BLaER1 treated with 17β-estradiol and CSF1 and Interleukin-3, amounts not matched to agents 10 nM and 100 nM (cell line): ENCODE data around the gene ICE1.
"Not testable (repeated sequence)": the region's sequence is repeated elsewhere in the genome, so short reads cannot be mapped to it uniquely, and the experiment has no call there.

ENCODE experiments used
- H3K27ac ChIP-seq, 11 experiments: shearing (Covaris generic); formaldehyde crosslinking; 2 replicates each; pipeline ENCODE4 v1.8.1; 2022
- H3K27me3 ChIP-seq, 11 experiments: shearing (Covaris generic); formaldehyde crosslinking; 2 replicates each; pipeline ENCODE4 v1.8.1; 2022
- H3K36me3 ChIP-seq, 11 experiments: shearing (Covaris generic); formaldehyde crosslinking; 2 replicates each; pipeline ENCODE4 v1.8.1; 2022
- H3K4me1 ChIP-seq, 10 experiments: shearing (Covaris generic); formaldehyde crosslinking; 2 replicates each; pipeline ENCODE4 v1.8.1; 2022
- H3K4me2 ChIP-seq, 11 experiments: shearing (Covaris generic); formaldehyde crosslinking; 2 replicates each; pipeline ENCODE4 v1.8.1; 2022
- H3K4me3 ChIP-seq, 10 experiments: shearing (Covaris generic); formaldehyde crosslinking; 2 replicates each; pipeline ENCODE4 v1.8.1; 2022
- H3K9ac ChIP-seq, 11 experiments: shearing (Covaris generic); formaldehyde crosslinking; 2 replicates each; pipeline ENCODE4 v1.8.1; 2022
- H3K9me3 ChIP-seq, 11 experiments: shearing (Covaris generic); formaldehyde crosslinking; replicated peaks in 1 of 11; 2 replicates each; pipeline ENCODE4 v1.8.1; 2022
- H4K20me1 ChIP-seq, 11 experiments: shearing (Covaris generic); formaldehyde crosslinking; 2 replicates each; pipeline ENCODE4 v1.8.1; 2022
- Cebpa-rat ChIP-seq, 11 experiments: shearing (Covaris generic); IDR thresholded peaks; 2 replicates each; pipeline ENCODE4 v1.8.1; 2022

The ICE1 gene

DNA sequence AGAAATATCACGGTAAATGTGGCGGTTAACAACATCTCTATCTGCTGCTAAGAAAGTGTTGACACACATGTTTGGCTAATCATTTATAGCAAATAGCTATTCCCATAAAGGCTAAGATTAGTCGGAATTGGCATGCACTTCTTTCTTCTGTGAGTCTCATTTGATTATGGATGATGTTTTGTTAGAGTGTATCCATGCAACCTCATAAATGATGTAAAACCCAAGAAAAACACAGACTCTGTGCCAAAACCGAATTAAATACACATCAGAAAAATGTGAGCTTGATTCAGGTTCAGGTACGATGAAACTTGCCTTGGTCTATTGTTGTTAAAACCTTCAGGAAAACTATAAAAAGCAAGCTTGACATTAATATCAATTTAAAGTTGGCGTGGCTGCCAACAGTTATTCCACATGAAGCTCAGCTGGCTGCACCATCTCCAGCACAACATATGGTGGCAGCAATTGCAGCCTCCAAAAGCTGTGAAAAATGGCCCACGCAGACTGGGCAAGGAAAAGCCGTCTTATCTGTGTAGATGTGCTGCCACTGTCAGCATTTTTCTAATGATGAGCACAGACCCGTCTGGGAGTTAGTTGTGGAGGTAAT is 41.1 kb upstream of the ICE1 start:
- Histone ChIP-seq H4K20me1 (no peaks in the 10 kb centered on the region), H3K27ac (no peak overlapping the region), H3K4me3 (no peak overlapping the region), H3K9ac (no peak overlapping the region), H3K36me3 (no peaks in the 10 kb centered on the region), H3K4me2 (no peak overlapping the region), H3K4me1 (no peaks in the 10 kb centered on the region), H3K9me3 (peaks cover 0 to 16% (median 9%) of the 10 kb centered on the region in 11 experiments; a peak in 7 of 22 replicates), H3K27me3 (no peaks in the 10 kb centered on the region)
- no peak for TF ChIP-seq Cebpa-rat (IDR thresholded peaks at IDR 0.05)

- no peak for TF ChIP-seq Cebpa-rat (IDR thresholded peaks at IDR 0.05)
- H3K4me1 ChIP-seq, result no peaks in the 10 kb centered on the region
- H3K36me3 ChIP-seq, result no peaks in the 10 kb centered on the region
- H3K4me3 ChIP-seq, result no peak overlapping the region
- H3K9me3 ChIP-seq, result peaks cover 0 to 8% (median 0%) of the 10 kb centered on the region in 11 experiments; a peak in 3 of 22 replicates
- H3K9ac ChIP-seq, result no peak overlapping the region
- H3K4me2 ChIP-seq, result no peak overlapping the region
- no peaks in the 10 kb centered on the region for H3K27me3 ChIP-seq
- H3K27ac ChIP-seq, result no peak overlapping the region
- no peaks in the 10 kb centered on the region for H4K20me1 ChIP-seq
Measured at GRCh38 chr5:5383461-5383860, 39.0 kb upstream of the ICE1 start.

DNA sequence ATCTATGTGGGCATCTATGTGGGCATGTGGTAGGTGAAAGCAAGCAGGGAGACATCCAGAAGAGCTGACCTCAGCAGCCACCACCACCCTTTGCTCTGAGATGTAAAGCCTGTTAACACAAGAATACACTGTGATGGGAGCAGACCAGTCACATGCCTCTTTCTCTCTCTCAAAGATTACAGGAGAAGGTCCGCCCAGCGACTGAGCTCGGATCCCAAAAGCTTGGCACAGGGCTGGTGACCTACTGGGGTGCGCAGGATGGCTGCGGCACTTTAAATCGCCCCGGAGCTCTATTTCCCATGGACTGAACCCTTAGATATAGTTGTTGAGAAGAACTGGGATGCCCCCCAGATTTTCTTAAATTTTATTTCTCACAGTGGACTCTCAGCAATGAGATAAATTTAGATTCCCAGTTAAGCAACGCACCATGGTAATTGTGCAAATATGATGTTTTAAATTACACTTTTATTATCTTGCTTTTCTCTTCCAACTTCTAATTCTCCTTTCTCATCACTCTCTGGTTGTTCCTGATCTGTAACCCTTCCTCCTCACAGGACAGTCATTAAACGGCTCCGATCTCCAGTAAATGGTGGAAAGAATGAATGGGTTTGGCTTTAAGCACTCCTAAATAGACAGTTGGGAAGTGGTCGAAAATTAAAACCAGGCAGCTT is 37.7 kb upstream of the ICE1 start:
- H3K27ac ChIP-seq, result no peak overlapping the region
- no peak overlapping the region for H3K4me3 ChIP-seq
- H3K4me1 ChIP-seq, result no peaks in the 10 kb centered on the region
- no peaks in the 10 kb centered on the region for H4K20me1 ChIP-seq
- TF ChIP-seq Cebpa-rat (IDR thresholded peaks at IDR 0.05), result no peak
- no peak overlapping the region for H3K9ac ChIP-seq
- H3K36me3 ChIP-seq, result no peaks in the 10 kb centered on the region
- no peak overlapping the region for H3K4me2 ChIP-seq
- peaks cover 0 to 6% (median 0%) of the 10 kb centered on the region in 11 experiments; a peak in 2 of 22 replicates for H3K9me3 ChIP-seq
- no peaks in the 10 kb centered on the region for H3K27me3 ChIP-seq

DNA sequence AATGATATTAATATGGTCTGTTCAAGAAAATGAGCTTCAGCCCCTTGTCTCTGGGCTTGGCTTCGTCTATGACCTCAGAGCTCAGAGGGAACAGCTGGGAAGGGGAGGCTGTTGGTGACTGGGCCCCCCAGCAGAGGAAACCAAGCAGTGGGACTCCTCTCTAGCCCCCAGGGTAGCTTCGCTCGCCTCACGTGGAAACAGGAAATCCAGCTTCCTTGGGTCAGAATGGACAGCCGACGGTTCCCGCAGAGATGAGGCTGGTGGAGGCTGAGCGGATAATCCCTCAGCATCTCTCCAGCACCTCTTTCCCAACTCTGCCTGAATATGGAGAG is 37.2 kb upstream of the ICE1 start:
- H3K4me2 ChIP-seq, result no peak overlapping the region
- H3K4me1 ChIP-seq, result no peaks in the 10 kb centered on the region
- no peak overlapping the region for H3K27ac ChIP-seq
- H3K36me3 ChIP-seq, result no peaks in the 10 kb centered on the region
- no peaks in the 10 kb centered on the region for H4K20me1 ChIP-seq
- H3K9me3 ChIP-seq, result peaks cover 0 to 6% (median 0%) of the 10 kb centered on the region in 11 experiments; a peak in 2 of 22 replicates
- H3K9ac ChIP-seq, result no peak overlapping the region
- H3K4me3 ChIP-seq, result no peak overlapping the region
- no peak for TF ChIP-seq Cebpa-rat (IDR thresholded peaks at IDR 0.05)
- H3K27me3 ChIP-seq, result no peaks in the 10 kb centered on the region

GRCh38 chr5:5386329-5386728 is 36.1 kb upstream of the ICE1 start:
- Histone ChIP-seq H3K36me3 (no peaks in the 10 kb centered on the region), H3K9me3 (peaks cover 0 to 6% (median 0%) of the 10 kb centered on the region in 11 experiments; a peak in 2 of 22 replicates), H3K27ac (no peak overlapping the region), H3K4me2 (no peak overlapping the region), H3K9ac (no peak overlapping the region), H4K20me1 (no peaks in the 10 kb centered on the region), H3K4me3 (no peak overlapping the region), H3K4me1 (no peaks in the 10 kb centered on the region), H3K27me3 (no peaks in the 10 kb centered on the region)
- no peak for TF ChIP-seq Cebpa-rat (IDR thresholded peaks at IDR 0.05)

- Histone ChIP-seq H3K4me3 (no peak overlapping the region), H3K27ac (no peak overlapping the region), H3K4me1 (no peaks in the 10 kb centered on the region), H3K4me2 (no peak overlapping the region), H3K9me3 (peaks cover 0 to 6% (median 0%) of the 10 kb centered on the region in 11 experiments; a peak in 2 of 22 replicates), H3K9ac (no peak overlapping the region), H4K20me1 (no peaks in the 10 kb centered on the region), H3K27me3 (no peaks in the 10 kb centered on the region), H3K36me3 (no peaks in the 10 kb centered on the region)
- no peak for TF ChIP-seq Cebpa-rat (IDR thresholded peaks at IDR 0.05)
Measured at GRCh38 chr5:5387192-5387591, 35.3 kb upstream of the ICE1 start.

DNA sequence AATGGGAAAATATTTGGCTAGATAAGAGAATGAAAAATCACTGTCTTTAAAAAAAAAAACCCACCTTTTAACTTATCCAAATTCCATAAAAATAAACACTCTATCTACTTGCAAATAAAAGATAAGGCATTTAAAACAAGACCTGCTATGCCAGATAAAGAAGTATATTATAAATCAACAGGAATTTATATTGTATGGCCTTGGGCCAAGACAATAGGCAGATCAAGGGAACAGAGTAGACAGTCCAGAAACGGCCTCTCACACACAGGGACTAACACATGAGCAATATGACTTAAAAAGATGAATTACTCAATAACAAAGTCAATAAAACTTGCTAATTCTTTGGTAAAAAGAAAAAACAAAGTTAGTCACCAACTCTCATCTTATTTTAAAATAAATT is 34.7 kb upstream of the ICE1 start:
- H3K4me3 ChIP-seq, result no peak overlapping the region
- H3K9ac ChIP-seq, result no peak overlapping the region
- no peaks in the 10 kb centered on the region for H4K20me1 ChIP-seq
- TF ChIP-seq Cebpa-rat (IDR thresholded peaks at IDR 0.05), result no peak
- no peak overlapping the region for H3K4me2 ChIP-seq
- no peak overlapping the region for H3K27ac ChIP-seq
- H3K27me3 ChIP-seq, result no peaks in the 10 kb centered on the region
- no peaks in the 10 kb centered on the region for H3K4me1 ChIP-seq
- H3K36me3 ChIP-seq, result no peaks in the 10 kb centered on the region
- peaks cover 0 to 6% (median 0%) of the 10 kb centered on the region in 11 experiments; a peak in 2 of 22 replicates for H3K9me3 ChIP-seq

- H4K20me1 ChIP-seq, H3K27ac ChIP-seq, H3K4me1 ChIP-seq, H3K27me3 ChIP-seq, H3K4me3 ChIP-seq, H3K9ac ChIP-seq, H3K36me3 ChIP-seq, H3K9me3 ChIP-seq, H3K4me2 ChIP-seq: not testable (repeated sequence)
Measured at GRCh38 chr5:5390121-5390869, 32.2 kb upstream of the ICE1 start.

GRCh38 chr5:5392504-5392903 is 30.0 kb upstream of the ICE1 start:
- not testable (repeated sequence) for H3K4me2 ChIP-seq, H3K4me3 ChIP-seq, H3K9me3 ChIP-seq, H3K9ac ChIP-seq, H3K36me3 ChIP-seq, H3K27me3 ChIP-seq, H3K27ac ChIP-seq, H4K20me1 ChIP-seq, H3K4me1 ChIP-seq

DNA sequence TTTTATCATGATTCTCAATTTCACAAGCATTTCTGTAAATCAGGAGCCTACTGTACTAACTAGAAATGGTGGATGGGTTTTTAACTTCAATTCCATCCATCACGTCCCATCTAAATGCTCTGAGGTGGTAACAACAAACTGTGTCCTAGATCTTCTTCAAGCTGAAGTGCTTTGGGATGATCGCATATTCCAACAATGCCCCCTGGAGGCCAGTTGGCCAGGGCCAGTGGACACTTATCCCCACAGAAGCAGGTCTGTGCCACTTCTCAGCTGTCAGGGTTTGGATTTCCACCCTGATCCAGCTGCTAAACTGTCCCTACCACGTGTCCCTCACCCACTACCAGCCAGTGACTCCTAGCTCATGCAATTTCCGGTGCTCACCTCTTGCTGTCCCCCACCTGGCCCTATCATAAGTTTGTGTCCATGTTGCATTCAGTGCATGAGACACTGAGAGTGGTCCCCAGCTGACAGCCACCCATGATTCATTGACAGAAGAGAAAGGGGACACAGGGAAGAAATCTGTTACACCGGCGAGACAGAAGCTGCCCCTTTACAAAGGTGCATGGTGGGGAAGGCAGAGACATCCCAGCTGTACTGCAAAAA is 28.0 kb upstream of the ICE1 start:
- not testable (repeated sequence) for H3K27me3 ChIP-seq, H3K4me1 ChIP-seq, H4K20me1 ChIP-seq, H3K4me2 ChIP-seq, H3K9ac ChIP-seq, H3K27ac ChIP-seq, H3K9me3 ChIP-seq, H3K4me3 ChIP-seq, H3K36me3 ChIP-seq

- not testable (repeated sequence) for H3K9ac ChIP-seq, H3K27ac ChIP-seq, H3K4me1 ChIP-seq, H3K27me3 ChIP-seq, H3K4me2 ChIP-seq, H4K20me1 ChIP-seq, H3K36me3 ChIP-seq, H3K4me3 ChIP-seq
- H3K9me3 ChIP-seq, result peaks cover 0 to 10% (median 4%) of the 10 kb centered on the region in 11 experiments; a peak in 7 of 22 replicates
Measured at GRCh38 chr5:5395093-5395492, 27.4 kb upstream of the ICE1 start.
